H1 (cell line): ENCODE data around the gene RCC1. TPM values are rescaled to one million over a fixed set of nuclear protein-coding genes. Genes with fewer than 3 reads are reported as not detected.

ENCODE experiments used
- BRCA1 ChIP-seq: IDR thresholded peaks from 2 replicates; pipeline ENCODE4 v1.6.1; 2012; ENCODE audit warnings: low read depth, low read length, improper control_type of control experiment
- CBX5 ChIP-seq: fragments of 300-800, 300-1000 bp; sonication (generic); IDR thresholded peaks from 2 replicates; pipeline ENCODE4 v1.7.1; 2016; ENCODE audit warnings: antibody characterized with exemption, low read length, low read depth
- CEBPB ChIP-seq: IDR thresholded peaks from 2 replicates; pipeline ENCODE4 v1.6.1; 2012; ENCODE audit warnings: low read depth, low read length
- CHD7 ChIP-seq: fragments of 300-600 bp; sonication (generic); IDR thresholded peaks from 2 replicates; pipeline ENCODE4 v1.7.1; 2012; ENCODE audit warnings: low read length, moderate library complexity, mild to moderate bottlenecking, inconsistent platforms; ENCODE audit not compliant: insufficient replicate concordance
- FOSL1 ChIP-seq: IDR thresholded peaks from 2 replicates; pipeline ENCODE4 v1.6.1; 2011; ENCODE audit warnings: mild to moderate bottlenecking, low read depth, low read length, moderate library complexity; ENCODE audit not compliant: insufficient read depth
- JUND ChIP-seq: IDR thresholded peaks from 2 replicates; pipeline ENCODE4 v1.6.1; 2011; ENCODE audit warnings: mild to moderate bottlenecking, improper control_type of control experiment, low read length
- KDM1A ChIP-seq: fragments of 200-600, 300-600 bp; sonication (generic); IDR thresholded peaks from 2 replicates; pipeline ENCODE4 v1.7.1; 2016; ENCODE audit warnings: mild to moderate bottlenecking, low read length, borderline replicate concordance
- KDM4A ChIP-seq: IDR thresholded peaks from one replicate; pipeline ENCODE4 v1.7.1; 2012; ENCODE audit warnings: low read depth, mild to moderate bottlenecking, moderate library complexity, low read length, inconsistent platforms; ENCODE audit not compliant: severe bottlenecking
- SIN3A ChIP-seq, 2 experiments: IDR thresholded peaks in 1 of 2; conservative IDR thresholded peaks in 1 of 2; 2 replicates each; pipeline ENCODE4 v1.6.1; 2011 to 2012; ENCODE audit warnings: low read length in 2 of 2, improper control_type of control experiment in 1 of 2, low read depth in 1 of 2, mild to moderate bottlenecking in 1 of 2
- TAF1 ChIP-seq: IDR thresholded peaks from 2 replicates; pipeline ENCODE4 v1.6.1; 2011; ENCODE audit warnings: mild to moderate bottlenecking, low read depth, low read length
- TEAD4 ChIP-seq: IDR thresholded peaks from 2 replicates; pipeline ENCODE4 v1.6.1; 2012; ENCODE audit warnings: low read depth, low read length, inconsistent platforms, mixed read lengths
- YY1 ChIP-seq: IDR thresholded peaks from 2 replicates; pipeline ENCODE4 v1.6.1; 2011; ENCODE audit warnings: low read depth, mild to moderate bottlenecking, low read length
- polyA plus RNA-seq, 7 experiments: library from polyadenylated mRNA; depleted of rRNA in 3 of 7; stranded (reverse) in 5 of 7; unstranded in 2 of 7; fragments of >200 nt in 5 of 7; fragments of 200-250 nt in 2 of 7; gene quantifications; 1 replicate in 5 of 7; 2 replicates in 1 of 7; 4 replicates in 1 of 7; pipeline versions ENCODE4 v1.2.1 to v1.2.3, GENCODE V29; 2011 to 2013; ENCODE audit warnings: missing spikeins in 2 of 7, mixed read lengths in 2 of 7
- total RNA-seq: library from RNA; stranded (reverse); fragmentation: NEBNext Ultra II Directional; extraction: Animal tissue kit (Norgen Biotek cat#: 25700); gene quantifications from 2 replicates; pipeline ENCODE4 v1.2.1, GENCODE V29; 2021

Gene RCC1
- total and polyA plus RNA-seq, 2 of the 8 experiments (the other 6 are each of a cell fraction or from before 2014, with no cell fraction given), result 48.5 to 98.4 TPM

- TF ChIP-seq CHD7 (no peak), BRCA1 (no peak), CEBPB (no peak), FOSL1 (no peak), TEAD4 (no peak), YY1 (no peak), SIN3A (conservative IDR thresholded peaks at IDR 0.05 in 1 of 2, IDR thresholded peaks at IDR 0.05 in 1 of 2; ENCODE audit: low read depth in 1 of 2, low read length in 2 of 2) (no peak), KDM4A (no peak), CBX5 (no peak), JUND (no peak), KDM1A (no peak), TAF1 (no peak)
Observed at GRCh38 chr1:28516518-28516956, 10.7 kb downstream of the RCC1 start (continued).
